ENCODE data around the gene BRD2. TPM values are rescaled to one million over a fixed set of nuclear protein-coding genes. Genes with fewer than 3 reads are reported as not detected.

The BRD2 gene
- total RNA-seq, 1 donor from 2014 or later: 36.5 TPM

GRCh38 chr6:32949113-32949512 lies 19.3 kb upstream of the BRD2 start:
- H3K4me1 ChIP-seq (ENCODE audit: control insufficient read depth in 3 of 3, insufficient read depth in 3 of 3, low read length in 3 of 3): peaks cover 3 to 14% (median 12%) of the 10 kb centered on the region in 3 donors
- H3K9ac ChIP-seq (ENCODE audit: low read depth in 1 of 3, low read length in 3 of 3): no peak overlapping the region
- no peaks in the 10 kb centered on the region for H3K36me3 ChIP-seq (ENCODE audit: control insufficient read depth in 3 of 3, insufficient read depth in 3 of 3, low read length in 3 of 3)

GRCh38 chr6:32950010-32950409 lies 18.4 kb upstream of the BRD2 start:
- no peaks in the 10 kb centered on the region for H3K9me3 ChIP-seq (ENCODE audit: control insufficient read depth in 3 of 3, low read length in 3 of 3)
- H3K4me1 ChIP-seq (ENCODE audit: control insufficient read depth in 3 of 3, insufficient read depth in 3 of 3, low read length in 3 of 3): peaks cover 3 to 14% (median 12%) of the 10 kb centered on the region in 3 donors
- H3K27ac ChIP-seq (ENCODE audit: low read depth, low read length): no peak overlapping the region
- no peaks in the 10 kb centered on the region for H3K27me3 ChIP-seq (ENCODE audit: control insufficient read depth in 3 of 3, insufficient read depth in 3 of 3, low read length in 3 of 3)
- H3K36me3 ChIP-seq (ENCODE audit: control insufficient read depth in 3 of 3, insufficient read depth in 3 of 3, low read length in 3 of 3): no peaks in the 10 kb centered on the region
- no peak overlapping the region for H3K4me3 ChIP-seq (ENCODE audit: low read length in 3 of 3)
- H3K9ac ChIP-seq (ENCODE audit: low read depth in 1 of 3, low read length in 3 of 3): no peak overlapping the region

More at GRCh38 chr6:32949113-32949512, 19.3 kb upstream of the BRD2 start:
- Histone ChIP-seq H3K27ac (ENCODE audit: low read depth, low read length) (no peak overlapping the region), H3K9me3 (ENCODE audit: control insufficient read depth in 3 of 3, low read length in 3 of 3) (no peaks in the 10 kb centered on the region), H3K4me3 (ENCODE audit: low read length in 3 of 3) (no peak overlapping the region), H3K27me3 (ENCODE audit: control insufficient read depth in 3 of 3, insufficient read depth in 3 of 3, low read length in 3 of 3) (no peaks in the 10 kb centered on the region)

GRCh38 chr6:32950449-32950848 lies 17.9 kb upstream of the BRD2 start:
- H3K4me1 ChIP-seq (ENCODE audit: control insufficient read depth in 3 of 3, insufficient read depth in 3 of 3, low read length in 3 of 3): peaks cover 3 to 14% (median 12%) of the 10 kb centered on the region in 3 donors
- no peaks in the 10 kb centered on the region for H3K36me3 ChIP-seq (ENCODE audit: control insufficient read depth in 3 of 3, insufficient read depth in 3 of 3, low read length in 3 of 3)
- no peaks in the 10 kb centered on the region for H3K27me3 ChIP-seq (ENCODE audit: control insufficient read depth in 3 of 3, insufficient read depth in 3 of 3, low read length in 3 of 3)
- no peak overlapping the region for H3K4me3 ChIP-seq (ENCODE audit: low read length in 3 of 3)
- H3K9ac ChIP-seq (ENCODE audit: low read depth in 1 of 3, low read length in 3 of 3): no peak overlapping the region
- H3K27ac ChIP-seq (ENCODE audit: low read depth, low read length): no peak overlapping the region
- H3K9me3 ChIP-seq (ENCODE audit: control insufficient read depth in 3 of 3, low read length in 3 of 3): no peaks in the 10 kb centered on the region

GRCh38 chr6:32952817-32953739 lies 15.3 kb upstream of the BRD2 start, which contains the start of gene HLA-DMA:
Gene HLA-DMA, minus strand, starts transcription at chr6:32953097. Its CDS starts 61 bp downstream, at chr6:32953036.
- Histone ChIP-seq H3K4me1 (ENCODE audit: control insufficient read depth in 3 of 3, insufficient read depth in 3 of 3, low read length in 3 of 3) (peaks cover 3 to 14% (median 12%) of the 10 kb centered on the region in 3 donors), H3K9me3 (ENCODE audit: control insufficient read depth in 3 of 3, low read length in 3 of 3) (no peaks in the 10 kb centered on the region), H3K9ac (ENCODE audit: low read depth in 1 of 3, low read length in 3 of 3) (peak within 1 kb of the TSS; percentile 51 to 64 (median 60)), H3K4me3 (ENCODE audit: low read length in 3 of 3) (peak within 1 kb of the TSS; percentile 55 to 71 (median 60)), H3K27ac (ENCODE audit: low read depth, low read length) (peak within 1 kb of the TSS; percentile 77), H3K27me3 (ENCODE audit: control insufficient read depth in 3 of 3, insufficient read depth in 3 of 3, low read length in 3 of 3) (no peaks in the 10 kb centered on the region), H3K36me3 (ENCODE audit: control insufficient read depth in 3 of 3, insufficient read depth in 3 of 3, low read length in 3 of 3) (no peaks in the 10 kb centered on the region)

GRCh38 chr6:32953775-32954174 lies 14.6 kb upstream of the BRD2 start:
- Histone ChIP-seq H3K27me3 (ENCODE audit: control insufficient read depth in 3 of 3, insufficient read depth in 3 of 3, low read length in 3 of 3) (no peaks in the 10 kb centered on the region), H3K9ac (ENCODE audit: low read depth in 1 of 3, low read length in 3 of 3) (no peak overlapping the region), H3K27ac (ENCODE audit: low read depth, low read length) (peak overlapping the region; percentile 77), H3K36me3 (ENCODE audit: control insufficient read depth in 3 of 3, insufficient read depth in 3 of 3, low read length in 3 of 3) (no peaks in the 10 kb centered on the region), H3K4me3 (ENCODE audit: low read length in 3 of 3) (no peak overlapping the region), H3K4me1 (ENCODE audit: control insufficient read depth in 3 of 3, insufficient read depth in 3 of 3, low read length in 3 of 3) (peaks cover 3 to 14% (median 12%) of the 10 kb centered on the region in 3 donors), H3K9me3 (ENCODE audit: control insufficient read depth in 3 of 3, low read length in 3 of 3) (no peaks in the 10 kb centered on the region)

GRCh38 chr6:32954267-32954666 lies 14.1 kb upstream of the BRD2 start:
- H3K9me3 ChIP-seq (ENCODE audit: control insufficient read depth in 3 of 3, low read length in 3 of 3): no peaks in the 10 kb centered on the region
- H3K4me1 ChIP-seq (ENCODE audit: control insufficient read depth in 3 of 3, insufficient read depth in 3 of 3, low read length in 3 of 3): peaks cover 3 to 14% (median 12%) of the 10 kb centered on the region in 3 donors

GRCh38 chr6:32954986-32955802 lies 13.2 kb upstream of the BRD2 start:
- no peaks in the 10 kb centered on the region for H3K27me3 ChIP-seq (ENCODE audit: control insufficient read depth in 3 of 3, insufficient read depth in 3 of 3, low read length in 3 of 3)
- H3K27ac ChIP-seq (ENCODE audit: low read depth, low read length): no peak overlapping the region
- H3K9ac ChIP-seq (ENCODE audit: low read depth in 1 of 3, low read length in 3 of 3): no peak overlapping the region
- no peaks in the 10 kb centered on the region for H3K9me3 ChIP-seq (ENCODE audit: control insufficient read depth in 3 of 3, low read length in 3 of 3)
- peaks cover 3 to 14% (median 12%) of the 10 kb centered on the region in 3 donors for H3K4me1 ChIP-seq (ENCODE audit: control insufficient read depth in 3 of 3, insufficient read depth in 3 of 3, low read length in 3 of 3)
- no peaks in the 10 kb centered on the region for H3K36me3 ChIP-seq (ENCODE audit: control insufficient read depth in 3 of 3, insufficient read depth in 3 of 3, low read length in 3 of 3)
- H3K4me3 ChIP-seq (ENCODE audit: low read length in 3 of 3): no peak overlapping the region

More at GRCh38 chr6:32954267-32954666, 14.1 kb upstream of the BRD2 start:
- Histone ChIP-seq H3K36me3 (ENCODE audit: control insufficient read depth in 3 of 3, insufficient read depth in 3 of 3, low read length in 3 of 3) (no peaks in the 10 kb centered on the region), H3K27me3 (ENCODE audit: control insufficient read depth in 3 of 3, insufficient read depth in 3 of 3, low read length in 3 of 3) (no peaks in the 10 kb centered on the region), H3K27ac (ENCODE audit: low read depth, low read length) (no peak overlapping the region), H3K9ac (ENCODE audit: low read depth in 1 of 3, low read length in 3 of 3) (no peak overlapping the region), H3K4me3 (ENCODE audit: low read length in 3 of 3) (no peak overlapping the region)

GRCh38 chr6:32956176-32956575 lies 12.2 kb upstream of the BRD2 start:
- Histone ChIP-seq H3K4me1 (ENCODE audit: control insufficient read depth in 3 of 3, insufficient read depth in 3 of 3, low read length in 3 of 3) (peaks cover 3 to 12% (median 11%) of the 10 kb centered on the region in 3 donors), H3K4me3 (ENCODE audit: low read length in 3 of 3) (no peak overlapping the region), H3K9ac (ENCODE audit: low read depth in 1 of 3, low read length in 3 of 3) (no peak overlapping the region), H3K36me3 (ENCODE audit: control insufficient read depth in 3 of 3, insufficient read depth in 3 of 3, low read length in 3 of 3) (no peaks in the 10 kb centered on the region), H3K27ac (ENCODE audit: low read depth, low read length) (no peak overlapping the region), H3K9me3 (ENCODE audit: control insufficient read depth in 3 of 3, low read length in 3 of 3) (no peaks in the 10 kb centered on the region), H3K27me3 (ENCODE audit: control insufficient read depth in 3 of 3, insufficient read depth in 3 of 3, low read length in 3 of 3) (no peaks in the 10 kb centered on the region)

- no peak overlapping the region for H3K27ac ChIP-seq (ENCODE audit: low read depth, low read length)
- no peaks in the 10 kb centered on the region for H3K36me3 ChIP-seq (ENCODE audit: control insufficient read depth in 3 of 3, insufficient read depth in 3 of 3, low read length in 3 of 3)
- H3K4me3 ChIP-seq (ENCODE audit: low read length in 3 of 3): no peak overlapping the region
- no peaks in the 10 kb centered on the region for H3K27me3 ChIP-seq (ENCODE audit: control insufficient read depth in 3 of 3, insufficient read depth in 3 of 3, low read length in 3 of 3)
- no peaks in the 10 kb centered on the region for H3K9me3 ChIP-seq (ENCODE audit: control insufficient read depth in 3 of 3, low read length in 3 of 3)
- H3K9ac ChIP-seq (ENCODE audit: low read depth in 1 of 3, low read length in 3 of 3): no peak overlapping the region
- peaks cover under 1% of the 10 kb centered on the region in 3 donors for H3K4me1 ChIP-seq (ENCODE audit: control insufficient read depth in 3 of 3, insufficient read depth in 3 of 3, low read length in 3 of 3)
These were observed 7.8 kb upstream of the BRD2 start for GRCh38 chr6:32960563-32960962.
